ENCODE measurements around the gene GPR4. TPM values are rescaled to one million over a fixed set of nuclear protein-coding genes. Genes with fewer than 3 reads are reported as not detected.

GPR4 gene
- polyA plus RNA-seq, 1 donor (not counting 4 experiments of a cell fraction or from before 2014, with no cell fraction given), result not detected

- H4K20me1 ChIP-seq (ENCODE audit: control insufficient read depth, extremely low read depth, insufficient read depth, low read length), result no peaks in the 10 kb centered on the region
- no peak for FAIRE-seq
- dilution Hi-C loops (cut with MboI; ENCODE audit: extremely low pct_ligation_motif_present, low sequenced_read_pairs), result no loop called here
- no peaks in the 10 kb centered on the region for H3K27me3 ChIP-seq (ENCODE audit: control insufficient read depth, extremely low read depth, insufficient read depth, low read length)
- no peaks in the 10 kb centered on the region for H3K4me1 ChIP-seq (ENCODE audit: control insufficient read depth, extremely low read depth, insufficient read depth, low read length)
- no peak for DNase-seq (ENCODE audit: low read depth, low spot score)
- H3K9ac ChIP-seq (ENCODE audit: control insufficient read depth, extremely low read depth, insufficient read depth, low read length), result no peak overlapping the region
- TF ChIP-seq CTCF (optimal IDR thresholded peaks at IDR 0.05 in 1 of 3, IDR thresholded peaks at IDR 0.05 in 1 of 3, conservative IDR thresholded peaks at IDR 0.05 in 1 of 3; ENCODE audit: extremely low read depth in 1 of 3, insufficient read depth in 2 of 3, low read length in 3 of 3), result no peak
- no peak for TF ChIP-seq EZH2 (IDR thresholded peaks at IDR 0.05; ENCODE audit: low read length)
- H3K36me3 ChIP-seq (ENCODE audit: control insufficient read depth in 2 of 2, extremely low read depth in 1 of 2, insufficient read depth in 2 of 2, low read length in 2 of 2), result peaks cover 2 to 7% of the 10 kb centered on the region in 2 experiments
- no peak overlapping the region for H3K27ac ChIP-seq (ENCODE audit: control insufficient read depth, insufficient read depth, low read length)
- H3K4me3 ChIP-seq (ENCODE audit: control insufficient read depth in 2 of 3, extremely low read depth in 1 of 3, insufficient read depth in 2 of 3, low read depth in 1 of 3, low read length in 3 of 3), result no peak overlapping the region
- H3K79me2 ChIP-seq (ENCODE audit: control insufficient read depth, insufficient read depth, low read length), result peaks cover 5% of the 10 kb centered on the region
- H3K4me2 ChIP-seq (ENCODE audit: control insufficient read depth, extremely low read depth, insufficient read depth, low read depth, low read length), result no peak overlapping the region
- no peaks in the 10 kb centered on the region for H3K9me1 ChIP-seq (ENCODE audit: control insufficient read depth, extremely low read depth, insufficient read depth, low read length)
- no peaks in the 10 kb centered on the region for H3K9me3 ChIP-seq (ENCODE audit: control insufficient read depth, low read depth, low read length)
- H2AFZ ChIP-seq (ENCODE audit: control insufficient read depth, low read length), result no peak overlapping the region
Measured at GRCh38 chr19:45560038-45560437, 42.0 kb downstream of the GPR4 start.

GRCh38 chr19:45558399-45558878 is 43.6 kb downstream of the GPR4 start:
- H3K79me2 ChIP-seq (ENCODE audit: control insufficient read depth, insufficient read depth, low read length), result no peaks in the 10 kb centered on the region
- DNase-seq (ENCODE audit: low read depth, low spot score), result no peak
- TF ChIP-seq EZH2 (IDR thresholded peaks at IDR 0.05; ENCODE audit: low read length), result no peak
- TF ChIP-seq CTCF (optimal IDR thresholded peaks at IDR 0.05 in 1 of 3, IDR thresholded peaks at IDR 0.05 in 1 of 3, conservative IDR thresholded peaks at IDR 0.05 in 1 of 3; ENCODE audit: extremely low read depth in 1 of 3, insufficient read depth in 2 of 3, low read length in 3 of 3), result peak; percentile 84 to 96 (median 89)
- H3K9me1 ChIP-seq (ENCODE audit: control insufficient read depth, extremely low read depth, insufficient read depth, low read length), result peaks cover 3% of the 10 kb centered on the region
- H3K9ac ChIP-seq (ENCODE audit: control insufficient read depth, extremely low read depth, insufficient read depth, low read length), result no peak overlapping the region
- no peak overlapping the region for H3K27ac ChIP-seq (ENCODE audit: control insufficient read depth, insufficient read depth, low read length)
- dilution Hi-C loops (cut with MboI; ENCODE audit: extremely low pct_ligation_motif_present, low sequenced_read_pairs), result no loop called here
- H2AFZ ChIP-seq (ENCODE audit: control insufficient read depth, low read length), result no peak overlapping the region
- H3K4me2 ChIP-seq (ENCODE audit: control insufficient read depth, extremely low read depth, insufficient read depth, low read depth, low read length), result no peak overlapping the region
- FAIRE-seq, result peak; percentile 80
- H3K9me3 ChIP-seq (ENCODE audit: control insufficient read depth, low read depth, low read length), result no peaks in the 10 kb centered on the region
- peaks cover 2 to 7% of the 10 kb centered on the region in 2 experiments for H3K36me3 ChIP-seq (ENCODE audit: control insufficient read depth in 2 of 2, extremely low read depth in 1 of 2, insufficient read depth in 2 of 2, low read length in 2 of 2)
- H3K4me1 ChIP-seq (ENCODE audit: control insufficient read depth, extremely low read depth, insufficient read depth, low read length), result peaks cover 6% of the 10 kb centered on the region
- no peak overlapping the region for H3K4me3 ChIP-seq (ENCODE audit: control insufficient read depth in 2 of 3, extremely low read depth in 1 of 3, insufficient read depth in 2 of 3, low read depth in 1 of 3, low read length in 3 of 3)
- H3K27me3 ChIP-seq (ENCODE audit: control insufficient read depth, extremely low read depth, insufficient read depth, low read length), result no peaks in the 10 kb centered on the region
- H4K20me1 ChIP-seq (ENCODE audit: control insufficient read depth, extremely low read depth, insufficient read depth, low read length), result no peaks in the 10 kb centered on the region
